ENCODE data around the gene CUL4A. TPM values are rescaled to one million over a fixed set of nuclear protein-coding genes. Genes with fewer than 3 reads are reported as not detected.

Gene CUL4A
- total RNA-seq, 1 donor from 2014 or later, result 101 TPM

DNA sequence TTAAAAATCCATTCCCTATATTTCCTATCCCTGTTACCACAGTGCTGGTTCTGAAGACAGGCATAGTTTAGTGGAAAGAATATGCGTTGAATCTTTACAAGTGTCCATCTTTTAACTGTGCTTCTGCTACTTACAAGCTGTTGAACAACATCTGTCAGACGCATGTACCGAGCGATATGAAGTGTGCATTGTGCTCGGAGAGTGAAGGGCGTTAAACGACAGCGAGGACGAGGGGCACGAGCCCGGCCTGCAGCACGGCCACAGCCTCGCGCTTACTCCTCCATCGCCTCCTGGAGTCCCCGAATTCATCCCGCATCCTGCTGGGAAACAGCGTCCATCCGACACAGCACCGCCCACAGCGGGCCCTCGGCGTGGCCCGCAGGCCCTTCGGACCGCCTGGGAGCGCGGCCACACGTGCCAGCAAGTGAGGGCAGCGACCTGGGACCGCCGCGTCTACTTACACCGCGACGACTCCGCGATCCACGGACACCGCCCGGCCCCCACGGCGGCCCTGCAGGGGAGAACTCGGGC lies 1.5 kb upstream of the CUL4A start:
- intact Hi-C loops (cut with micrococcal nuclease), result loop anchor here (1.0 to 10.0 kb wide), 5 partner anchors 32 to 623 kb away; partner anchors contain the start of genes DCUN1D2, LAMP1 and TUBGCP3

DNA sequence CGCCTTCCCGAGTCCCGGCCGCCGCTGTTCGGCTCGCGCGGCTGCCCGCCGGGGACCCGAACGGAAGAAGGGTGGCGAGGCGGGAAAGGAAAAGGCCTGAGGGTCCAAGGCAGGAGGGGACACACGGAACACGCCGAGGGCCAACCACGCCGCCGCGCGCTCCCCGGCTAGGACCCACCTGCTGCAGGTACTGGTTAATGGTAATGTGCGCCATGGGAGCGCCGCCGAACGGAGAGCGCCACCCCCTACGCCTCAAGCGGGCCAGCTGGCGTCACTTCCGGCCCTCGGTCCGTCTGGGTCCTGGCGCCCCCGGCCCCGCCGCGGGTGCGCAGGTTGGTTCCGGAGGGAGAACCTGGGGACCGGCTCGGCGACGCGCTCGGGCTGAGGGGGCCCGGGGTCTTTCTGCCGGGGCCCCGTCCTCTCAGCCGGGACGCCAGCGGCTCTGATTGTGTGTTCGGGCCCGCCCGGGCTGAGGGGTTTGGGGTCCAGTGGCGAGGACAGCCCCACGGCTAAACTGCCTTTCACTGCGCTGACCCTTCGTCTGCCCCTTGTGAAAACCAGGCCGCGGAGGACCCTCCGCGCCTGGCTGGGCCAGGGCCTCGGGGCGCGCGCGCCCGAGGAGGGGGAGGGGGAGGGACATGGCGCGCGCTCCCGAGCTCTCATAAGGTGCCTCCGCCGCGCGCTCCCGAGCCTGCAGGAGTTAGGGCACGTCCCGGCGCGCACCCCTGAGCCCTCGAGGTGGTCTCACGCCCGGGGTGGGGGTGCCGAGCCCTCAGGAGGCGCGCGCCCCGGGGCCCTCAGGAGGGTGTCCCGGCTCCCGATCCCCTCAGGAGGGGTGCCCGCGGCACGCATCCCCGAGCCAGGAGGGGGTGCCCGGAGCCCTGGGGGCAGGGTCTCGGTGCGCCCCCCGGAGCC lies 735 bp upstream of the CUL4A start, which contains the start of gene PCID2:
Gene PCID2 (minus strand): TSS at position 249 of the 915 bp plus-strand sequence. CDS start 35 bp downstream, at position 214.
- intact Hi-C loops (cut with micrococcal nuclease), result loop anchor here (1.0 to 10.0 kb wide), 7 partner anchors 32 to 624 kb away; partner anchors contain the start of genes ATP11A, DCUN1D2, LAMP1 and TUBGCP3

DNA sequence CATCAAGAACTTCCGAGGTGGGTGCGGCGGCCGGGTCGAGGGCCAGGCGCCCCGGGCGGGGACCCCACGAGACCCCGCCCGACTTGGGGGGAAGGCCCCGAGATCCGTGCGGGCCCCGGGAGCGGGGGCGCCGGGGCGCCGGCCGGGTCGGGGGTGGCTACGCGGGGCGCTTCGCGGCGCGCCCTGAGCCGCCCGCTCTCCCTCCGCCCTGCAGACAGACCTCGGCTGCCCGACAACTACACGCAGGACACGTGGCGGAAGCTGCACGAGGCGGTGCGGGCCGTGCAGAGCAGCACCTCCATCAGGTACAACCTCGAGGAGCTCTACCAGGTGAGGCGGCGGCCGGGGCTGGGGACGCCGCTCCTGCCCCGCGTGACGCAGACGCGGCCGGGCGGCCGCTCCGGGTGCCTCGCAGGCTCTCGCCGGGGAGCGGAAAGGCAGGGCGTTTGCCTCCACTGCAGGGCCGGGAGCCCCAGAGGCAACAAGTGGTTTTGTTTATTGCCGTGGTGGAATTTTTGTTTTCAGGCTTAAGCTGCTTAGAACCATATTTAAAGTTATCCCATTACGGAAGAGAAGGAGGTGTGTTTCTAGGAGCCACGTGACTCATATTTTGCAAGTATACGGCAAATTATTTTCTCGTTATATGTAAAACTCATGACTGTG lies 477 bp downstream of the CUL4A start:
- intact Hi-C loops (cut with micrococcal nuclease), result loop anchor here (1.0 to 10.0 kb wide), 6 partner anchors 56 to 625 kb away; partner anchors contain the start of genes ATP11A, TFDP1 and TUBGCP3

DNA sequence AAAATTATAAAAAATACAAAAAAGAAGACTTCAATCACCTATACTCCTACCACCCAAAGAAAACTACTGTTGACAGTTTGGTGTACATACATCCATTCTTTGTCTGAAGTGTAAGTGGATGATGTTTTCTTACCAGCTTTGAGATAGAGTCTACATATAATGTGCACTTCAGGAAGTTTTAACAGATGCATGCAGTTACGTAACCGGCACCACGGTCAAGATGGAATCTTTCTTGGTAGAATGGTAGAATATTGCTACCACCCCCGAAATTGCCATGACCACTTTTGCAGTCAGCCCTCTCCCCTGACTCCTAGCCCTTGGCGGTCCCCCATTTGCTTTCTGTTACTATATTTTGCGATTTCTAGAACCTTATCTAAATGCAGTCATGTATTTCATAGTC lies 1.4 kb downstream of the CUL4A start:
- intact Hi-C loops (cut with micrococcal nuclease), result loop anchor here (5.0 to 10.0 kb wide), 3 partner anchors 99 to 374 kb away; partner anchors contain the start of gene TFDP1

DNA sequence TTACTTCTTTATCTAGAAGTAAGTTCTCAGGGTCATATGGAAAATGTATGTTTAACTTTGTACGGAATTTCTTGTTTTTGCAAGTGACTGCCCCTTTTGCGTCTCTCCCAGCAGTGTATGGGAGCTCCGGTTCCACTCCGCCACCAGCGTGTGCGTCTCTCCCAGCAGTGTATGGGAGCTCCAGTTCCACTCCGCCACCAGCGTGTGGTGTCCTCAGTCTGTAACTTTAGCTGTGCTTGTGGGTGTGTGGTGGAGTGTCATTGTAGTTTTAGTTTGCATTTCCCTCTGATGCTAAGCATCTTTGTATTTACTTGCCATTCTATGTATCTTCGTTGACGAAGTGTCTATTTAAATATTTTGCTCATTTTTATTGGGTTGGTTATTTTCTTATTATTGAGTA lies 2.4 kb downstream of the CUL4A start:
- intact Hi-C loops (cut with micrococcal nuclease), result loop anchor here (5.0 to 10.0 kb wide), 3 partner anchors 99 to 373 kb away; partner anchors contain the start of gene TFDP1

DNA sequence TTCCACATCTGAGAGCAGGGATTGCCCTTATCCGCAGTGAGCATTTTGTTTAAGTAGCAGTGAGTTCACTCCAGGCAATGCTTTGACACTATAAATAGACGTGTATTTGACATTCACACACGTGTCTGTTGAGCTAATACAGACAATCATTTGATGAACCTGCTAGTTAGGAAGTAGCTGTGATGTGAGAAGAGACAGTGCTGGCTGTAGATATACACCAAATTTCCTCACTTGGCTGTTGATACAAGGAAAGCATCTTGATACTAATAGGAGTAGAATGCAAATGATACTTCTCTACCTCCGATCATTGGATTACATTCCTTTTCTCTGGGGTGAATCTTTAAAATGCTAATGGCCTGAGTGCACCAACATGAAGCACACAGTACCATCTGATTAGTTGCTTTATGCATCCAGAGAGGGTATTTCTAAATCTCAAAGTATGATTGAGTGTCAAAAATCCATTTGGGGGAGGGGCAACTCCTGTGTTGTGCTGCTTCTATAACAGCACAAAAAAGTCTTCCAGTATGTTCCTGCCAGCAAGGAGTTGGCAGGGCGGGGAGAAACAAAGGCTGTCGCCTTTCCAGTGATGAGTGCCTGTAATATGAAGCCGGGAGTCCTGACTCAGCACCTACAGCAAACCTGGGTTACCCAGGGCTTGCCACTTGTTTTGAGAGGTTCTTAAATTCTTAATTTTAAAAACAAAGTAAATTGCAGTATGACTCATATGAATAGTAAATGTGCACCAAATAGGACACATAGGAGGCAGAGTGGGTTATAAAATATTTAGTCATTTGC lies 7.0 kb downstream of the CUL4A start:
- intact Hi-C loops (cut with micrococcal nuclease), result loop anchor here (10.0 kb wide), 1 partner anchor 368 kb away; the partner anchor contains the start of gene TFDP1

DNA sequence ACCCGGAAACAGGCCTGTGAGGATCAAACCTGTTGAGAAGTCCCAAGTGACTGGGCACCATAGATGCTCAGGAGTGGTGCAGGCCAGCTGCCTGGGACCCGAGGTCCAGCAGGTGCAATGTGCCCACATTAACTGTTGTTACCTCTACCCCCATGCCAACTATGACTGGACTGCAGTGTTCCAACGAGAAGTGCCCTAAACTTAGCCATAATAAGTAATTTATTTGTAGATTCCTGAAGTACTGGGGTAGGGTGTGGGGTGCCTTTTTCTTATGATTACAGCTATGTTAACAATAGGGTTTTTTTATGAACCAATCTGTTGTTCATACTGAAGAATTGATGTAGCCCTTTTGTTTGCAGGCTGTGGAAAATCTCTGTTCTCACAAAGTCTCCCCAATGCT lies 9.2 kb downstream of the CUL4A start:
- intact Hi-C loops (cut with micrococcal nuclease), result loop anchor here (10.0 kb wide), 1 partner anchor 366 kb away; the partner anchor contains the start of gene TFDP1

DNA sequence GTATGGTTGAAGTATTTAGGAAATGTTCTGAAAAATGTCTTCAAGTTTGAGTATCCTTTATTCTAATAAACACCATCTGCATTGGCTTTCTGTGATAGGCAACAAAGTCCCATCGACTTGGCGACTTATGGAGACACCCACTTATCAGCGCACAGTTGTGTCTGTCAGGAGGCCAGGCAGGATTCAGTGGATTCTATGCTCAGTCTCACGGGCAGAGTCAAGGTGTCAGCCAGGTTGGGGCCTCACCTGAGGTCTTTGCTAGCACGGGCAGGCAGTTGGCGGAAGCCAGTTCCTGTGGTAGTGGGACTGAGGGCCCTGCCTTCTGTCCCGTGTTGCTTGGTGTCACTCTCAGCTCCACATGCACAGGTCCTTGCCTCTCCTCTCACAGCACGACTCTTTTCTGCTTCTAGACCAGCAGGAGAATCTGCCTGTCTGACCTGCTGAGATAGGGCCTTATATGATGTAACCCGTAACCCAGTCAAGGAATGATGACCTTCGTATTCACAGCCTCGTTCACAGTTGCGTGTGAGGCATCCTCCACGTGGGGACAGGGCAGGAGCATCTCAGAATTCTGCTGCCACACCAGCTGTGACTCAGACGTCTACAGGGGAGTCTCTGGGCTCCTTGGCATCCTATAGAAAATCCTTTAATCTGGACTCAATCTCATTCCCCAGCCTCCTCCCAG lies 10.0 kb downstream of the CUL4A start:
- intact Hi-C loops (cut with micrococcal nuclease), result loop anchor here (10.0 kb wide), 1 partner anchor 365 kb away; the partner anchor contains the start of gene TFDP1

DNA sequence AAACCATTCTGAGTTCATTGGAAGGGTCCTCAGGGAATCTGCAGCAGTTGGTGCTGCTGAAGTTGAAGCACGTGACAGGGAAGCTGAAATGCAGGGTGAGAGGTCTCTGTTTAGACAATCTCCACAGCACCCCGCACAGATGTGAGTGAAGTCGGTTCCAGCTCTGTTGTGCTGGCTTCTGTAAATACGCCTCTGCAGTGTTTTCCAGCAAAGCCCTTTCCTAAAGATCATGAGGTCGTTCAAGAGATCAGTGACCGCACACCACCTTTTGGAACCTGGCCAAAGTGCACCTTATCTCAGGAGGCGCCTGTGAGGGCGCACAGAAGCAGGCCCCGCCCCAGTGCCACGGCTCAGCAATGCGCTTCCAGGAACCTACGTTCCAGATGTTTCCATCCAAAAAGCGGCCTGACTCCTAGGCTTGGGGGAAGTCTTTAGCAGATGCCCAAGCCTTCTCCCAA lies 10.8 kb downstream of the CUL4A start:
- intact Hi-C loops (cut with micrococcal nuclease), result no loop called here

DNA sequence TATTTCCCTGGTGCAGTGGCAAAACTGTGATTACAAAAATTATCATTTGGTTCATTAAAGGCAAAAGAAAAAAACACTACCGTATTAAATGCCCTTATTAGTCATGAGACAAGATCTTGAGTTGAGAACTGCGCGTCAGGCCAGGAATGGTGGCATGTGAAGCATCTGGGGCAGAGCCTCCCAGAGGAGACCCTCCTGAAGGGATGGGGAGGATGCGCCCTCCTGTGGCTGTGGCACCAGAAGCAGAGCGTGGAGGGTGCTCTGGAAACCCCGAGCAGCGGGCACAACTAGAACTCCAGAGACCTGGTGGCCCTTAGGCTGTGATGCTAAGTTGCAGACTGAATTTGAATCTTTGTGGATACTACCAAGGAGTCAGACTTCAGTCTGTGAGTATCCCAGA lies 11.5 kb downstream of the CUL4A start:
- intact Hi-C loops (cut with micrococcal nuclease), result no loop called here

DNA sequence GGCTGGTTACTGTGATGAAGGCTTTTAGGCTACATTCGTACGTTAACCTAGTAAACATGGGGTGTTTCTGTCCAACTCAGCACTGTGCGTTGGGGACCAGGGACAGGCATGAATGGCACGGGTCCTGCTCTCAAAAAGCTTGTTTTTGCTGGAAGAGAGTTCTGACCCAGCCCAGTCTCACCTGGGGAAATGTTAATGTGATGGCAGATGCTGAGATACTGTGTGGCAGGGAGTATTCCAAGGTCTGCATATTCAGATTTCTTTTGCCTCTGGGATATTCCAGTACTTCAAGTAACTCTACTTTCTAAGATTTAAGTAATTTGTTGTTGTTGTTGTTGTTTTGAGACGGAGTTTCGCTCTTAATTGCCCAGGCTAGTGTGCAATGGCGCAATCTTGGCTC lies 13.7 kb downstream of the CUL4A start:
- intact Hi-C loops (cut with micrococcal nuclease), result no loop called here

DNA sequence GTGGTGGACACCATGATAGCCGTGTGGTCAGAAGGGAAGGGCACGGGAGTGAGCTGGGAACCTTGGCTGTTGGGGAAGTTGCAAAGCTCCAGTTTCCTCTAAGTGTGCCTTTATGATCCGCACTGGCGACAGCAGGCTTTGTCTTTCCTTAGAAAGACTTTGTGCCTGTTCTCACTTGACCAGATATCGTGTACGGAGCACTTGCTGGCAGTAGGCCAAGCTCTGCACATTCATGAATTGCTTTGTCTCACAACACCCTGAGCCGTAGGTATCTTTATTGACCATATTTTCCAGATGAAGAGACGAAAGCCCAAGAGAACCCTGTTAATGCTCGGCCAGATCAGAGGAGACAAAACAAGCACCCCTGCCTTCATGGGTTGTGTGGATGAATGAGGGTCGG lies 15.1 kb downstream of the CUL4A start:
- intact Hi-C loops (cut with micrococcal nuclease), result no loop called here

DNA sequence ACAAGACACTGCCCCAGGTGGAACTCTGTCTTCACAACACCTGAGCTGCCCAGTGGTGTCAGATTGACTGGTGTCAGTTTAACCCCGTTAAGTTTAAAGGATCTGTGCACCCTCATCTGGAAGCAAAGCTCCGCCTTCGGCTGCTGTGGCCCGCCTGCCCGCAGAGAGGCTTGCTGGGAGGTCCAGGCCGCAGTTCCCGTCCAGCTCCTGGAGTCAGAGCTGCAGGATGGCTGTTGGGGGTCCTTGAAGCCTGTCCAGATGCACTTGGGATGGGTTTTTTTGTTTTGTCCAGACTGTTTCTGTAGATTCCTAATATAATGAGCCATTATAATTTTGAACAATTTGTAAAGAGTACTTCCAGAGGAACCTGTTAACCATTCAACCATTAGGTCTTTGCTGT lies 16.1 kb downstream of the CUL4A start:
- intact Hi-C loops (cut with micrococcal nuclease), result no loop called here

DNA sequence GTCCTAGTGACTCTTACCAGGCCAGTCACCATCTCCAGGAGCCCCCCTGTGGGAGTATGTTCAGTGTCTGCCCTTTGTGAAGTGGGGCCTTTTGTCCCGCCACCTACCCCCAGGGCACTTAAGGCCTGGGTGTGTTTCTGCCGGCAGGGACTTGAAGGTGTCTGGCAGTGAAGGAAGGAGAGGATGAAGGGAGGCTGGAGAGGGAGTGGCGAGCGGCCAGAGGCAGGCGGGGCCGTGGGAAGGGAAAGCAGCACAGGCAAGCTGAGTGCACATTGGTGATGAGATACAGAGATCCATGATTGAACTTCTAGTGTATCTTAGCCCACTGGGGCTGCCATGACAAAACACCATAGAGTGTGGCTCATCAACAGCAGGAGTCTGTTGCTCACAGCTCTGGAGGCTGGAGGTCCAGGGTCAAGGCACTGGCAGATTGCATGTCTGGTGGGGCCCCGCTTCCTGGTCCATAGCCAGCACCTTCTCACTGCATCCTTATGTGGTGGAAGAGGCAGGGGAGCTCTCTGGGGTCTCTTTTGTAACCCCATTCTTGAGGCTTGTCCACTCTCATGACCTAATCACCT lies 17.5 kb downstream of the CUL4A start:
- intact Hi-C loops (cut with micrococcal nuclease), result no loop called here

DNA sequence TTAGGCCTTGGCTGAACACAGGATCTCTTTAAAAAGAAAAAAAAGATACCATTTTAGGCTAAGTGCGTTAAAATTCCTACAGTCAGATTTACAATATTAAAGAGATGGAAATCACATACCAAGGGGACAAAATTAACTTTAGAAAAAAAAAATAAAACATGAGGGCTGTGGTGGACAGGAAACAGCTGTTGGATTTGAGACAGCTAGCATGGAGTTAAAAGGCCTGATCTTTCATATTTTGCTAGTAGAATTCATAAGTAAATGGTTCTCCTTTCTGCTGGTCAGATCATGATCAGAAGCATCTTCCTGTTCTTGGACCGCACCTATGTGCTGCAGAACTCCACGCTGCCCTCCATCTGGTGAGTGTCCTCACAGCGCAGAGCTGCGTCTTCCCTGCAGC lies 19.7 kb downstream of the CUL4A start:
- intact Hi-C loops (cut with micrococcal nuclease), result no loop called here

DNA sequence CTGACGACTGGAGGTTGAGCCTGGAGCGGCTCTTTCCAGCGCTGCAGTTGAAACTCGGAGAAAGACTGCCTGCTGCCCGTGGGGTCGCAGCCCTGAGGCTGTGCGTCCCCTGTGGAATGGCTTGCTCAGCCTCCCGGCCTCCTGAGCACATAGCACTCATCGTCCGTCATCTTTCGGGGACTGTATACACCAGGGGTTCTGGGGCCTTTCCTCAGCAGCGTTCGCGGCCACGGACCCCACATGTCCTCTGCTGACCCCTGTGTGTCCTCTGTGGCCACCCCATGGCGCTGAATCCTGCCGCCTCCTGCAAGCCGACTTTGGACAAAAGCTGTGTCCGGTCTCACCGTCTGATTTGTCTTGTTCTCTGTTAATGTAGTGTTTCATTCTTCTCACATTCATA lies 20.4 kb downstream of the CUL4A start:
- intact Hi-C loops (cut with micrococcal nuclease), result no loop called here

DNA sequence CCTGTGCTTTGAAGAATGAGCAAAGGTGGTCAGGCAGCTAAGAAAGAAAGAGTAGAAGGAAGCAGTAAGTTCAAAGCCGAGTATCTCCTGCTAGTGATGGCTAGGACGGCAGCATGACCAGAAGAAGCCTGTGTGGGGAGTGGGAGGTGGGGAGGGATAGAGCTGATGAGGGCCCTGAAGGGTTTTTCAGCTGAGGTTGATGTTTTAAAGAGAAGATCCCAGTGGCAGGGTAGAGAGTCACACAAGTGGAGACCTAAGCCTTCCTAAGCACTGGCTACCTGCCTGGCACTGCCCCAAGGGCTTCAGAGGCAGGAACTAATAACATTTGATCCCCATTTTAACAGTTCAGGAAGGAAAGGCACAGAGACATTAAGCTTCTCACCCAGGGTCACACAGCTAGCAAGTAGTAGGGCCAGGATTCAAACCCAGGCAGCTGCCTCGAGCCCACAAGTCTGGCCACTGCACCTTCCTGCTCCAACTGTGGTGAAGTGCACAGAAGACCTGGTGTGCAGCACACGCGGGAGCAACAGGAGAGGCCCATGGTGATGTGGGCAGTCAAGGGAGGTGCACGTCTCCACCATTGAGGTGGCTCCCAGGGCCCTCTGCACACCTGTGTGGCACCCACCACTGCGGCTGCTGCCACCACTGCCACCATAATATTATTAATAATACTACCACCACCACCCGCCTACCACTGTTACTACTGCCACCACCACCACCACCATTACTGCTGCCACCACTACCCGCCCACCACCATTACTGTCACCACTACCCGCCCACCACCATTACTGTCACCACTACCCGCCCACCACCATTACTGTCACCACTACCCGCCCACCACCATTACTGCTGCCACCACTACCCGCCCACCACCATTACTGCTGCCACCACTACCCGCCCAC lies 22.1 kb downstream of the CUL4A start:
- intact Hi-C loops (cut with micrococcal nuclease), result no loop called here

DNA sequence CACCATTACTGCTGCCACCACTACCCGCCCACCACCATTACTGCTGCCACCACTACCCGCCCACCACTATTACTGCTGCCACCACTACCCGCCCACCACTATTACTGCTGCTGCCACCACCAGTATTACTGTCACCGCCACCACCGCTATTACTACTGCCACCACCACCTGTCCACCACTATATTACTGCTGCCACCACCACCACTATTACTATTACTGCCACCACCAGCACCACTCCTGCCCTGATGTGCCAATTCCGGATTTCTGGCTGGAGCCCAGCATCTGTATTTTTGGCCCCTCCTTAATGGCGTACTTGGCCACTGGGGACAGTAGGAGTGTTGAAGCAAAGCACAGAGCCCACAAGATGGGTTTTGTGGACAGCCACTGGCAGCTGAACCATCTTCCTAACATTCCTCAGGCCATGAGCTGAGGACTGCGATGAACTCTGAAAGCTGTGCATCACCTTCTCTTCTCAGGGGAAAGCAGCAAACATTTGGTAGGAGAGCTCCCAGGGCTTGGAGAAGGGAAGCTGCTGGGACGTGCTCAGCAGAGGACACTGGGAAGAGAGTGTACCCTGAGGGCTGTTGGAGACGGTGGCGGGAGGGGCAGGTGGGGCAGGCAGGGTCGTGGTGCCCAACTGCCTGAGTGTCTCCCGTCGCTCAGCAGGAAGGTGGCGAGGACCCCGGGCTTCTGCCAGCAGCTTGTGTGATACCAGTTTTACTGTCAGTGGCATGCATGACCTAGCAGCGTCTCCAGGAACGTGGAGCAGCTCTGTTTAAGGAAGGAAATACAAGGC lies 23.0 kb downstream of the CUL4A start:
- intact Hi-C loops (cut with micrococcal nuclease), result no loop called here

Data from T-helper 1 cell treated with Interleukin-12 subunit alpha and Interleukin-12 subunit beta and Interleukin-4 antibody, amounts not matched to agents 30 ng/mL and 1 ng/mL, for 36 hours (primary cell).